AG04450 (cell line): ENCODE results near the gene DDX27. TPM values are rescaled to one million over a fixed set of nuclear protein-coding genes. Genes with fewer than 3 reads are reported as not detected.
"Not testable (repeated sequence)": the region's sequence is repeated elsewhere in the genome, so short reads cannot be mapped to it uniquely, and the experiment has no call there.

Experiments
- CTCF ChIA-PET: fragments of 300-600, 350-600 bp; formaldehyde crosslinking; extraction: SDS; loops from one replicate; lab custom pipeline; 2022; ENCODE audit warnings: antibody characterized with exemption, inconsistent platforms; lab: Charles Lee
- POLR2A ChIA-PET: fragments of 350-600 bp; formaldehyde crosslinking; extraction: SDS; loops from one replicate; lab custom pipeline; 2021; ENCODE audit warnings: antibody characterized with exemption, inconsistent platforms; lab: Yijun Ruan, JAX
- DNase-seq: peaks from one replicate; pipeline ENCODE4 v3.0.0-alpha.2; 2011; ENCODE audit warnings: low read depth, low spot score
- H3K27ac ChIP-seq: one replicate; pipeline ENCODE4 v1.5.1; 2012; ENCODE audit warnings: low read depth, low read length, control low read depth
- H3K27me3 ChIP-seq: one replicate; pipeline ENCODE4 v1.6.0; 2012; ENCODE audit warnings: low read length; ENCODE audit not compliant: control insufficient read depth, insufficient read depth
- H3K4me3 ChIP-seq: 2 replicates; pipeline ENCODE4 v1.5.1; 2011; ENCODE audit warnings: mild to moderate bottlenecking, low read depth, low read length, control low read depth
- H3K9me3 ChIP-seq: 2 replicates; pipeline ENCODE4 v1.5.1; 2012; ENCODE audit warnings: low read length; ENCODE audit not compliant: control insufficient read depth, insufficient read depth
- polyA plus RNA-seq: library from polyadenylated mRNA; depleted of rRNA; stranded (reverse); fragments of >200 nt; gene quantifications from 2 replicates; pipeline ENCODE4 v1.2.3, GENCODE V29; 2011
- TF ChIP-seq, protein P1 (sequence below): IDR thresholded peaks from 2 replicates; pipeline ENCODE4 v1.5.1; 2011; ENCODE audit warnings: low read depth, low read length, control low read depth, inconsistent platforms

DDX27 gene
- polyA plus RNA-seq, 1 experiment, result 31.3 TPM

DNA sequence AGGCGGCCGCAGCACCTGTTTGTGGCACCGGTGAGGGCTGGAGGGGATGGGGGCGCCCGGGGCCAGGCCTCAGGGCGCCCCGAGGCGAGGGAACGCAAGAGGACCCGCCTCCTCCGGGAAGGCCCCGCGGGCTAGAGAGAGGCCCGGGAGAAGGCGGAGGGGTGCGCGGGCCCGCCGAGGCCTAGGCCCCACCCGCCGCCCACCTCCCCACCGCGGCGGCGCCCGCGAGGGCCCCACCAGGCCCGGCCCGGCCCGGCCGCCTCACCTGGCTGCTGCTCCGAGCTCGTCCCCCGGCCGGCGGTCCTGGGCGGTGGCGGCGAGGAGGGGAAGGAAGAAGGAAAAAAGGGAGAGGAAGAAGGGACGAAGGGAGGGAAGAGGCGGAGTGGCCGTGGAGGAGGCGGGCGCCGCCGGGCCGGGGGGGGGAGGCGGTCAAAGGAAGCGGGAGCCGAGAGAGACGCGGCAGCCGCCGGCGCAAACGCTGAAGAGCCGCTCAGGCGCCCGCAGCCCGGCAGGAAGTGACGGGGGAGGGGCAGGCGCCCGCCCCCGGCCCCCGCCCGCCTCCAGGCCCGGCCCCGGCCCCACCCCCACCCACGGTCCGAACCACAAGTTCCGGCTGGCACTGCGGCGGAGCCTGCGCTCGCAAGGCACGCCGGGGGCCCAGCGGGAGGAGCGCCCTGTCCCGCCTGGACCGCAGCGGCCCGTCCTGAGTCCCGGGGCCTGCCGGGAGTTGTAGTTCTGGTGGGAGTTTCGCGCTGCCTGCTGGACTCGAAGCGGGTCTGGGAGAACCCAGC is 31.2 kb upstream of the DDX27 start, which contains the start of gene STAU1:
STAU1 (minus strand) TSS at position 484 of the 791 bp plus-strand sequence. CDS start 22,133 bp downstream, outside the sequence.
- no peaks in the 10 kb centered on the region; the same call in 1 of the 2 replicates for H3K9me3 ChIP-seq
- ChIA-PET CTCF (interaction anchor here (1.2 to 2.1 kb wide), 2 partner anchors 29 kb away, joined by 7 to 12 read pairs; no protein-coding TSS in a partner anchor), POLR2A (no interaction called here)
- peak; percentile 89 for DNase-seq
- no peak within 1 kb of the TSS for H3K27ac ChIP-seq
- H3K27me3 ChIP-seq, result no peaks in the 10 kb centered on the region
- TF ChIP-seq, protein P1, sequence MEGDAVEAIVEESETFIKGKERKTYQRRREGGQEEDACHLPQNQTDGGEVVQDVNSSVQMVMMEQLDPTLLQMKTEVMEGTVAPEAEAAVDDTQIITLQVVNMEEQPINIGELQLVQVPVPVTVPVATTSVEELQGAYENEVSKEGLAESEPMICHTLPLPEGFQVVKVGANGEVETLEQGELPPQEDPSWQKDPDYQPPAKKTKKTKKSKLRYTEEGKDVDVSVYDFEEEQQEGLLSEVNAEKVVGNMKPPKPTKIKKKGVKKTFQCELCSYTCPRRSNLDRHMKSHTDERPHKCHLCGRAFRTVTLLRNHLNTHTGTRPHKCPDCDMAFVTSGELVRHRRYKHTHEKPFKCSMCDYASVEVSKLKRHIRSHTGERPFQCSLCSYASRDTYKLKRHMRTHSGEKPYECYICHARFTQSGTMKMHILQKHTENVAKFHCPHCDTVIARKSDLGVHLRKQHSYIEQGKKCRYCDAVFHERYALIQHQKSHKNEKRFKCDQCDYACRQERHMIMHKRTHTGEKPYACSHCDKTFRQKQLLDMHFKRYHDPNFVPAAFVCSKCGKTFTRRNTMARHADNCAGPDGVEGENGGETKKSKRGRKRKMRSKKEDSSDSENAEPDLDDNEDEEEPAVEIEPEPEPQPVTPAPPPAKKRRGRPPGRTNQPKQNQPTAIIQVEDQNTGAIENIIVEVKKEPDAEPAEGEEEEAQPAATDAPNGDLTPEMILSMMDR, result no peak
- H3K4me3 ChIP-seq, result peak within 1 kb of the TSS; percentile 82

GRCh38 chr20:49192944-49193518 is 26.2 kb upstream of the DDX27 start:
- not testable (repeated sequence) for DNase-seq, H3K27ac ChIP-seq, H3K9me3 ChIP-seq, H3K27me3 ChIP-seq, H3K4me3 ChIP-seq
- POLR2A ChIA-PET, result interaction anchor here (0.5 kb wide), 1 partner anchor 26 kb away, joined by 9 read pairs; the partner anchor contains the start of gene DDX27
- CTCF ChIA-PET, result interaction anchor here (0.7 to 2.7 kb wide), 2 partner anchors 24 to 59 kb away, joined by 3 to 15 read pairs; no protein-coding TSS in a partner anchor

GRCh38 chr20:49199729-49200293 is 19.4 kb upstream of the DDX27 start:
- CTCF ChIA-PET, result interaction anchor here (0.7 to 1.9 kb wide), 2 partner anchors 10 to 17 kb away, joined by 4 to 10 read pairs; no protein-coding TSS in a partner anchor
- peaks cover 4% of the 10 kb centered on the region; the same call in 1 of the 2 replicates for H3K9me3 ChIP-seq
- TF ChIP-seq, protein P1, result no peak
- no peaks in the 10 kb centered on the region for H3K27me3 ChIP-seq
- POLR2A ChIA-PET, result no interaction called here
- H3K27ac ChIP-seq, result no peak overlapping the region
- DNase-seq, result no peak
- no peak overlapping the region for H3K4me3 ChIP-seq

DNA sequence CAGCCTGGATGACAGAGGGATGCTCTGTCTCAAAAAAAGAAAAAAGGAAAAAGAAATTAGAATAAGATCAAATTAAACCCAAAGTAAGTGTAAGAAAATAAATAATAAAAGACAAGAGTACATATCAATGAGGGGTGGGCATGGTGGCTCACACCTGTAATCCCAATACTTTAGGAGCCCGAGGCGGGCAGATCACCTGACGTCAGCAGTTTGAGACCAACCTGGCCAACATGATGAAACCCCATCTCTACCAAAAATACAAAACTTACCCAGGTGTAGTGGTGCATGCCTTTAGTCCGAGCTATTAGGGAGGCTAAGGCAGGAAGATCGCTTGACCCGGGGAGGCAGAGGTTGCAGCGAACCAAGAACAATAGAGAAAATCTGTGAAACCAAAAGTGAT is 16.2 kb upstream of the DDX27 start:
- no peak for DNase-seq
- ChIA-PET POLR2A (no interaction called here), CTCF (interaction anchor here (1.5 kb wide), 1 partner anchor 14 kb away, joined by 9 read pairs; no protein-coding TSS in a partner anchor)
- Histone ChIP-seq H3K4me3 (no peak overlapping the region), H3K9me3 (peaks cover 4% of the 10 kb centered on the region; the same call in 1 of the 2 replicates), H3K27ac (no peak overlapping the region), H3K27me3 (no peaks in the 10 kb centered on the region)
- TF ChIP-seq, protein P1, result no peak

DNA sequence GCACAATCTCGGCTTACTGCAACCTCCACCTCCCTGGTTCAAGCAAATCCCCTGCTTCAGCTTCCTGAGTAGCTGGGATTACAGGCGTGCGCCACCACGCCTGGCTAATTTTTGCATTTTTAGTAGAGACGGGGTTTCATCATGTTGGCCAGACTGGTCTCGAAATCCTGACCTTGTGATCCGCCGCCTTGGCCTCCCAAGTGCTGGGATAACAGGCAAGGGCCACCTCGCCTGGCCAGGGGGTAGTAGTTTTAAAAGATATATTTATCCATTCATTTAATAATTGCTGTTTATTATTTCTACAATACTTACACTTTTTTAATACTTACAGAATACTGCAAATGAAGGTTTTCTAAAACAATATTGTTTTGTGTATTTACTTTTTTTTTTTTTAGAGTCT is 15.5 kb upstream of the DDX27 start:
- CTCF ChIA-PET, result interaction anchor here (1.5 kb wide), 1 partner anchor 13 kb away, joined by 9 read pairs; no protein-coding TSS in a partner anchor
- TF ChIP-seq, protein P1, result no peak

More for the DNA sequence above, 15.5 kb upstream of the DDX27 start:
- no peak for DNase-seq
- Histone ChIP-seq H3K27ac (no peak overlapping the region), H3K27me3 (no peaks in the 10 kb centered on the region), H3K4me3 (no peak overlapping the region), H3K9me3 (peaks cover 4% of the 10 kb centered on the region; the same call in 1 of the 2 replicates)
- POLR2A ChIA-PET, result no interaction called here
